Cortex of kidney (tissue), 1 donor: ENCODE data around the gene HINFP.
"Not testable (repeated sequence)": the region's sequence is repeated elsewhere in the genome, so short reads cannot be mapped to it uniquely, and the experiment has no call there.

ENCODE experiments used
- DNase-seq: peaks from one replicate; lab custom pipeline; 2025; lab: John Stamatoyannopoulos, UW

The HINFP gene

DNA sequence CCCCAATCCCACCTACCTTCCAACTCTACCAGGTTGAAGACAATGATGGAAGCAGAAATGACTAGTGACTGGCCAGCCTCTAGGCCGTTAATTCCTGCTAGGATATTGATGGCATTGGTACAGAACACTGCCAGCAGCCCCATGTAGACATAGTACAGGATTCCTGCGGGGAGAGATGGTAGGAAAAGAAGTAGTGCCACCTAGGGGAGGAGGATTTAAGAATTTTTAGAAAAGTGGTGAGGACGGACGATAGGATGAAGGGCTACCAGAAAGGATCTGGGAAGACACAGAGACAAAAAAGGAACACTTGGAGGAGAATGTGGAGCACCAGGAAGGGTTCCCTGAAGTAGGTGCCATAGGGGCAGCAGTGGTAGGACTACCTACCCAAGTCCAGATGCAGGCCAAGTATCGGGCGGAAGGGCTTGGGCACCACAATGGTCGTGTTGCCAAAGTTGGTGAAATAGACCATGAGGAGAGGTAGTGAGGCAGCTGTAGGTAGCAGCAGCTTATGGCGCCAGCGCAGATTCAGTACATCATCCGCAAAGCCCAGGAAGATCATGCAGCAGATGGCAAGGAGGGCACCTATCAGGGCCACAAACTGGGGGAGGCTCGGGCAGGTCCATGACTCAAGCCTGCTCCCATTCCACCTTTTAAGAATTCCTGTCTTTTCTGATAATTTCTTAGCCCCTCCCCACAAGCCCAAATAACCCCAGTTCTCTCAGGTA, 21.0 kb upstream of the HINFP start:
- no peak for DNase-seq

DNA sequence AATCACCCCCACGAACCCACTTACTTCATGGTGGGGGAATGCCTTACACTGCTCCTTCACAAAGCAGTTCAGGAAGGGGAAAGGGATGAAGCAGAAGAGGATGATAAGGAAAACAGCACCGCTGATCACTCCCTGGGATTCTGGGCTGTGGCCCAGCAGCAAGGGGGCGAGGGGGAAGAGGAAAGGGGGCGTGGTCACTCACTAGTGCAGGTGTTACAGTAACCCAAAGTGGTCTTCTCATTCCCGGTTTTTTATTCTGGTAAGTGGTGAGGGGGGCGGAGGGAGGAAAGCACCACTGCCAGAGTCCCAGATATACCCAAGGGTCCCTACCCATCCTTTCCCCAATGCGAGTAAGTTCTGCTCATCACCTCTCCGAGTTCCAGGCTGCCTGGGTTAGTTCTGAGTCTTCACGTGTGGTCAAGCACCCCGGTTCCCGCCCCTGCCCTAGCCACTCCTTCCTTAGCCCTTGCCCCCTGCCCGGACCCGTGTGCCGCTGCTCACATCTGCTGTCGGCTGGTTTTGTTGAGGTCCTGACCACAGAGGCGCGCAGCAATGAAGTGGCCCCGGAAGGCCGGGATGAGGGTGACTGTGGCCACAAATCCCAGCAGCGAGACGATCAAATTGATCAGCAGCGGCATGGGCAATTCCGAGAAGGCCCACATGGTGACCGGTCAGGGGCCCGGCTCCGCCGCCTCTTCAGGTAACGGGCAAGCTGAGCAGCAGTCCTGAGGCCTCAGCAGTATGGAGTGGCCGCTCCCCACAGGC, 20.2 kb upstream of the HINFP start:
- DNase-seq: no peak

DNA sequence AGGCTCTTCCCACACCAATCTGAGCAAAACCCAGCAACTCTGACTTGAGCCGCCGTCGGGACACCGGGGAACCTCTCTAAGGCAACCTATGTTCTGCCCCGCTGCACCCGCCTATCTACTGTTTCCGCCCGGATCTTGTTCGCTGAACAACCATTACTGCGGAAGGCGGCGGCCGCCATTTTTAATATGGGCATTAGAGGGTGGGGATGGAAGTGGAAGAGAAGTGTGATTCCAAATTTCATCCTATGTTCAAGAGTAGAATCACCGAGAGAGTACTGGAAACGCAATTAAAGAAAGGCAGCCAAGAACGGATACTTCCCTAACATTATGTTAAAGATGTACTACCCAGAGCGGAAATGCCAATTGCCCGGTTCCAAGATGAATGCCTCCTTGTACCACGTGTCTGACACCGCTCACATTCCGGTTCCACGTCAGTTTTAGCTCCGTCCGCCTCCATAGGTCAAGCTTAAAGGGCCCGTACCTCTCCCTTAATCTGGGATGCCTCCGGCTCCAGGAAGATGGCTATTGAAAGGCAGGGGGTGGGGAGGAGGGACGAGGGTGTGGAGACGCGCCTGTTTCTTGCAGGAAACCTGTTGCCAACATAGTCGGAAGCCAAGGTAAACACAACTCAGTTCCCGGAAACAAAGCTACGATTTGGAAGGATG, 19.5 kb upstream of the HINFP start, which contains the start of gene DPAGT1:
DPAGT1 (minus strand) TSS at position 95 of the 665 bp plus-strand sequence. CDS start 198 bp downstream, outside the sequence.
- DNase-seq: no peak

DNA sequence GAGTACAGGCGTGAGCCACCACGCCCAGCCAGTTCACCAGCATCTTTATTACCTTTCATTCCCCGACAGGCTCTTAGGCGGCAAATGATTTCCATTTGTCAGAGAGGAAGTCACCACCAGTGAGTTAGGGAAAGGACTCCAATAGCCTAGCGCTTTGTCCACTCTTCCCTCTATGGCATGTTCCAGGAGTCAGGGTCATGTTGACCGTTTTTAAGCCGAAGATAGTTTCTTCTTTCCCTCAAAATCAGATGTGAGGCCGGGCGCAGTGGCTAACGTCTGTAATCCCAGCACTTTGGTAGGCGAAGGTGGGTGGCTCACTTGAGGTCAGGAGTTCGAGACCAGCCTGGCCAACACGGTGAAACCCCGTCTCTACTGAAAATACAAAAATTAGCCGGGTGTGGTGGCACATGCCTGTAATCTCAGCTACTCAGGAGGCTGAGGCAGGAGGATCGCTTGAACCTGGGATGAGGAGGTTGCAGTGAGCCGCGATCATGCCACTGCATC, 18.2 kb upstream of the HINFP start:
- not testable (repeated sequence) for DNase-seq

GRCh38 chr11:119103793-119104192, 17.6 kb upstream of the HINFP start:
- DNase-seq: no peak

- DNase-seq: no peak
These were observed 14.5 kb upstream of the HINFP start, which contains the start of gene C2CD2L for GRCh38 chr11:119106564-119107537. Gene C2CD2L (plus strand): TSS chr11:119107344. CDS start chr11:119107742, 398 bp downstream.

- no peak for DNase-seq
These were observed 13.7 kb upstream of the HINFP start for GRCh38 chr11:119107538-119108145.

DNA sequence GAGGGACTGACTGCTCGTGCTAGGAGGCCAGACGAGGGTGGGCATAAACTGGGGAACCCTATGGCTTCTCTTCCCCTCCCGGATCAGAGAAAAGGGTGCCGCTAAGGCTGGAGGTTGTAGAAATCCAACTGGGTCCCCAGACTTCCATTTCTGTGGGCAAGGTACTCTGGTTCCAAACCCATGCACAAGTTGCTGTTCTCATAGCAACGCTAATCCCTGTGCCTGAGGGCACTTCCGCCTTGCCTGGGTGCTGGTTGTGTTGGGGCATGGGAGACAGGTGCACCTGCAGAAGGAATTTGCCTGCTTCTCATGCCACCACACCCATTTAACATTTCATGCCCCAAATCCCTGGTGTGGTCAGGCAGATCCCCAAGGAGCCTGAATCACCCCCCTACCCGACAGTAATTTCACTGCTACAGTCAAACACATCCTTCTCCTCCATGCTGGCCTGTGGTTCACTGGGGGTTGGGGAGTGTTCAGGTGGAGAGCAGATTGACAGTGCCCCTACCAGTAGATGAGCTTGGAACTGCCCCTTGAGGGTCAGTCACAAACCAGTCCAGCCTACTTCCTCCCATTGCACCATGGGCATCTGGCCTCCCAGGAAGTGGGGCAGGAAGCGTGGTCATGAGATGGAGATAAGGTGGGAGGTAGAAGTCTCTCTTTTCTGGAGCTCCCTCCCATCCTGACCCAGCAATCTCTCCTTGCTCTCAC, 13.1 kb upstream of the HINFP start:
- no peak for DNase-seq

- DNase-seq: no peak
These were observed 12.5 kb upstream of the HINFP start for GRCh38 chr11:119108857-119109221.

DNA sequence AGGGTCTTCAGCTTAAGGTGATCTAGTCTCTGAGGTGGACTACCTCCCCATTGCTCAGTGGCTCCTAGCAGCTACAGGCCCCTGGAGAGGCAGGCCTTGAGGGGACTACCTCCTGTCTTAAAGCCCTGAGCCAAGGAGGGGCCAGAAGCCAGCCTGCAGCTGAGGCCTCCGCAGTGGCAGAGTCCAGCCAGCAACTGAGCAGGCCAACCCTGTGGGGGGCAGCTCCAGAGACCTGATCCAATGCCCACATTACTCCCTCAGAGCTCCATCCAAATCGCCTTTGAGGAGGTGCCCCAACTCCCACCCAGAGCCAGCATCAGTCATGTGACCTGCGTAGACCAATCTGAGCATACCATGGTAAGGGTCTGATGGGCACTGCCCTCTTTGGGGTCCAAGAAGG, 11.5 kb upstream of the HINFP start:
- DNase-seq: no peak

GRCh38 chr11:119110439-119110838, 10.9 kb upstream of the HINFP start:
- DNase-seq: no peak

DNA sequence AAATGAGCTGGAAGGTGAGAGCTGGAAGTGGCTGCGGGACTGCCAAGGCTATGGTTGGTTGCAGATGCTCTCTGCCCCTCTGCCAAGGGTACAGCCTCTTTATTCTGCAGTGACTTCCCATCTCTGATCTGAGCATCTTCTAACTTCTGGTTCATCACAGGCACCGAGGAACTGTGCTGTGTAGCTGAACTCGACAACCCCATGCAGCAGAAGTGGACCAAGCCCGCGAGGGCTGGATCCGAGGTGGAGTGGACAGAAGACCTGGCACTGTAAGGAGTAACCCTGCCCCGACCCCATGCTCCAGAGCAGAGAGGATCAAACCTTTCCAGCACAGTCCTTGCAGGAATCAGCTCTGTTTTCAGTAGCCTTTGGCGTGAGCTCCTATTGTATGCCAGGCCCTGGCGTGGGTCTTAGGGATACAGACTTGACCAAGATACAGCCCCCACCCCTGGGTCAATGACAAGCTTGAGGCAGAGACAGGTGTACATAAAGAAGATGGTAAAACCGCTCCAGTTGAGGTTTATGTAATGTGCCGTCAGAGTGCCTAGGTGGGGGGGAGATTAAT, 9.9 kb upstream of the HINFP start:
- DNase-seq: no peak

- no peak for DNase-seq
These were observed 8.9 kb upstream of the HINFP start for GRCh38 chr11:119112314-119113020.

- DNase-seq: no peak
These were observed 7.7 kb upstream of the HINFP start for GRCh38 chr11:119113716-119114115.

- no peak for DNase-seq
These were observed 7.0 kb upstream of the HINFP start for GRCh38 chr11:119114351-119114750.

GRCh38 chr11:119115484-119116234, 5.7 kb upstream of the HINFP start:
- DNase-seq: no peak

DNA sequence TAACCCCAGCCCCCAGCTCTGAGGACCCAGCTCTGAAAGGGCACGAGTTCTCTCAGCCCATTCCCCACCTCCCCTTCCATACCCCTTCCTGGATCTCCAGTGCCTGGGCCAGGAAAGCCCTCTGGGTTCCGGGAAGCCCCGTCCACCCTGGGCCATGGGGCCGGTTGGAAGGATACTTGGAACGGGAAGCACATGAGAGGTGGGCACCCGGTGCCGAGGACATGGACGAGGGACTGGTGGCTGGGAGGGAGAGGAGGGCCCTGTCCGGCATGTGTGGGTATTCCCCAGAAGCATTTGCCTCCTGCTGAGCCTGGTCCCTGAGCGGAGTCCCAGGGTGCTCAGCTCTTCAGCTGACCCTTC, 5.2 kb upstream of the HINFP start:
- DNase-seq: no peak

- DNase-seq: no peak
These were observed 4.8 kb upstream of the HINFP start for GRCh38 chr11:119116601-119117000.
